ENCODE results near the gene SGK1.

DNA sequence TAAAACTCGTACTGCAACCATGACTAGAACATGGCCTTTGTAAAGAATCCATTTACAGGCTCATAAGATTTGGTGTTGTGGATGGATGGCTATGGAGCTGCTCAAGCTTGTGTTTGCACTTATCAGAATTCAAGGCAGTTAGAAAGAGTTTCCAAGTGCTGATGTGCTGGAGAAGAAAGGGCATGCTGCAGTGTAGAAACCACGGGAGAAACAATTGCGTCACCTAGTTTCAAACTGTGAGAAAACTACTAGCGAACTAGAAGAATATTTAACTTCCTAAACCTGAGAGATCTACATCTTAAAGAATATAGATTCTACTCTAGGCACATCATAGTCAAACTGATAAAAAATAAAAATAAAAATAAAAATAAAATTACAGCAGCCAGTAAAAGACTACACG lies 116.2 kb downstream of the SGK1 start:
- TF ChIP-seq, protein P1, sequence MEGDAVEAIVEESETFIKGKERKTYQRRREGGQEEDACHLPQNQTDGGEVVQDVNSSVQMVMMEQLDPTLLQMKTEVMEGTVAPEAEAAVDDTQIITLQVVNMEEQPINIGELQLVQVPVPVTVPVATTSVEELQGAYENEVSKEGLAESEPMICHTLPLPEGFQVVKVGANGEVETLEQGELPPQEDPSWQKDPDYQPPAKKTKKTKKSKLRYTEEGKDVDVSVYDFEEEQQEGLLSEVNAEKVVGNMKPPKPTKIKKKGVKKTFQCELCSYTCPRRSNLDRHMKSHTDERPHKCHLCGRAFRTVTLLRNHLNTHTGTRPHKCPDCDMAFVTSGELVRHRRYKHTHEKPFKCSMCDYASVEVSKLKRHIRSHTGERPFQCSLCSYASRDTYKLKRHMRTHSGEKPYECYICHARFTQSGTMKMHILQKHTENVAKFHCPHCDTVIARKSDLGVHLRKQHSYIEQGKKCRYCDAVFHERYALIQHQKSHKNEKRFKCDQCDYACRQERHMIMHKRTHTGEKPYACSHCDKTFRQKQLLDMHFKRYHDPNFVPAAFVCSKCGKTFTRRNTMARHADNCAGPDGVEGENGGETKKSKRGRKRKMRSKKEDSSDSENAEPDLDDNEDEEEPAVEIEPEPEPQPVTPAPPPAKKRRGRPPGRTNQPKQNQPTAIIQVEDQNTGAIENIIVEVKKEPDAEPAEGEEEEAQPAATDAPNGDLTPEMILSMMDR (IDR thresholded peaks at IDR 0.05): no peak
- TF ChIP-seq EZH2 (IDR thresholded peaks at IDR 0.05): no peak
